Hepatocyte (in vitro differentiated cells): ENCODE measurements around the gene PRKCA.

Source experiments
- CTCF ChIP-seq: fragments of 200-600 bp; sonication (generic); IDR thresholded peaks from 2 replicates; pipeline ENCODE4 v1.5.1; 2016; ENCODE audit warnings: antibody characterized with exemption, mild to moderate bottlenecking; ENCODE audit not compliant: poor library complexity
- EZH2 ChIP-seq: fragments of 200-600 bp; sonication (generic); IDR thresholded peaks from 2 replicates; pipeline ENCODE4 v1.6.1; 2016; ENCODE audit warnings: antibody characterized with exemption, mild to moderate bottlenecking, borderline replicate concordance
- EZH2phosphoT487 ChIP-seq: fragments of 200-600 bp; sonication (generic); IDR thresholded peaks from one replicate; pipeline ENCODE4 v1.6.1; 2018; ENCODE audit warnings: antibody characterized with exemption, mild to moderate bottlenecking, low read depth, moderate library complexity; ENCODE audit not compliant: unreplicated experiment, severe bottlenecking

GRCh38 chr17:66379996-66380395 lies 77.6 kb downstream of the PRKCA start:
- no peak for TF ChIP-seq CTCF
- no peak for TF ChIP-seq EZH2
- no peak for TF ChIP-seq EZH2phosphoT487
